GM12878 (cell line): Measurements from ENCODE around the gene RHPN2.

Source experiments
- ASH2L ChIP-seq: fragments of 300-600, 200-600 bp; sonication (generic); IDR thresholded peaks from 2 replicates; pipeline ENCODE4 v1.6.1; 2017; ENCODE audit warnings: low read depth, mild to moderate bottlenecking, borderline replicate concordance
- CREB1 ChIP-seq: IDR thresholded peaks from 2 replicates; pipeline ENCODE4 v1.6.1; 2012; ENCODE audit warnings: low read depth, mild to moderate bottlenecking, inconsistent platforms
- EP300 ChIP-seq, 2 experiments: fragments of 150-350 bp in 1 of 2; IDR thresholded peaks; 2 replicates each; pipeline ENCODE4 v1.6.1; 2011 to 2012; ENCODE audit warnings: low read depth in 2 of 2, low read length in 2 of 2, borderline replicate concordance in 1 of 2, improper control_type of control experiment in 1 of 2, inconsistent platforms in 1 of 2; ENCODE audit not compliant: control insufficient read depth in 1 of 2
- EZH2 ChIP-seq: IDR thresholded peaks from 2 replicates; pipeline ENCODE4 v1.6.1; 2012; ENCODE audit warnings: low read depth, mild to moderate bottlenecking, control low read depth, inconsistent platforms, low read length, borderline replicate concordance; ENCODE audit not compliant: control insufficient read depth
- FOXM1 ChIP-seq: IDR thresholded peaks from 2 replicates; pipeline ENCODE4 v1.6.1; 2012; ENCODE audit warnings: low read depth, mild to moderate bottlenecking, inconsistent platforms, low read length, moderate library complexity
- MYC ChIP-seq: IDR thresholded peaks from 2 replicates; pipeline ENCODE4 v1.6.1; 2011; ENCODE audit warnings: mild to moderate bottlenecking, low read length, moderate library complexity, inconsistent platforms; ENCODE audit not compliant: insufficient read depth, insufficient replicate concordance, insufficient read length, severe bottlenecking
- NRF1 ChIP-seq: conservative IDR thresholded peaks from 2 replicates; pipeline ENCODE4 v1.6.1; 2011; ENCODE audit warnings: mild to moderate bottlenecking, low read depth, low read length, improper control_type of control experiment
- POLR2A ChIP-seq: IDR thresholded peaks from 2 replicates; pipeline ENCODE4 v1.6.1; 2011; ENCODE audit warnings: low read depth, mild to moderate bottlenecking, low read length
- PRDM15 ChIP-seq: fragments of 450-650 bp; formaldehyde crosslinking; IDR thresholded peaks from 2 replicates; pipeline ENCODE4 v1.4.0; 2020; ENCODE audit warnings: mild to moderate bottlenecking, moderate library complexity
- REST ChIP-seq: IDR thresholded peaks from 2 replicates; pipeline ENCODE4 v1.6.1; 2012; ENCODE audit warnings: mild to moderate bottlenecking, low read depth, low read length
- TF ChIP-seq, protein P1 (sequence below), 3 experiments: IDR thresholded peaks in 2 of 3; conservative IDR thresholded peaks in 1 of 3; 2 replicates each; pipeline ENCODE4 v1.5.1; 2011; ENCODE audit warnings: low read depth in 3 of 3, low read length in 3 of 3, mild to moderate bottlenecking in 3 of 3, control low read depth in 2 of 3, moderate library complexity in 2 of 3, inconsistent platforms in 1 of 3, mixed read lengths in 1 of 3; ENCODE audit not compliant: control insufficient read depth in 2 of 3, insufficient read depth in 1 of 3; ENCODE audit errors: extremely low read depth in 1 of 3
- TF ChIP-seq, protein P2 (sequence below): fragments of 450-650 bp; IDR thresholded peaks from 2 replicates; pipeline ENCODE4 v1.6.1; 2017; ENCODE audit warnings: mild to moderate bottlenecking, moderate library complexity

DNA sequence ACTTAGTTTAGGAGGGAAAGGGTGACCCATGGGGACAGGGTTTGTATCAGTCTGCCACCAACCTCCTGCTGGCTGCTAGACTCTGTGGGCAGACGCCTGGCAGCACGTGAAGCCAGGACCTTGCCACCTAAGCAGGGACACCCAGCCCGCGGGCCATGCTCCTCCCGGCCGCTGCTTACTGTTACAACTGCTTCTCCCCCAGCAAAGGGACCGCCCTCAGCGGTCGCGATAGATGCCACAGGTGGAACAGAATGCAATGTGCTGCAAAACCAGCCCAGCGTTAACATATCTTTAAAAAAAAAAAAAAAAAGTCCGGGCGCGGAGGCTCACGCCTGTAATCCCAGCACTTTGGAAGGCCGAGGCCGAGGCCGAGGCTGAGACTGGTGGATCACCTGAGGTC, 1.9 kb upstream of the RHPN2 start:
- no peak for TF ChIP-seq ASH2L
- TF ChIP-seq REST, result no peak
- TF ChIP-seq, protein P1, sequence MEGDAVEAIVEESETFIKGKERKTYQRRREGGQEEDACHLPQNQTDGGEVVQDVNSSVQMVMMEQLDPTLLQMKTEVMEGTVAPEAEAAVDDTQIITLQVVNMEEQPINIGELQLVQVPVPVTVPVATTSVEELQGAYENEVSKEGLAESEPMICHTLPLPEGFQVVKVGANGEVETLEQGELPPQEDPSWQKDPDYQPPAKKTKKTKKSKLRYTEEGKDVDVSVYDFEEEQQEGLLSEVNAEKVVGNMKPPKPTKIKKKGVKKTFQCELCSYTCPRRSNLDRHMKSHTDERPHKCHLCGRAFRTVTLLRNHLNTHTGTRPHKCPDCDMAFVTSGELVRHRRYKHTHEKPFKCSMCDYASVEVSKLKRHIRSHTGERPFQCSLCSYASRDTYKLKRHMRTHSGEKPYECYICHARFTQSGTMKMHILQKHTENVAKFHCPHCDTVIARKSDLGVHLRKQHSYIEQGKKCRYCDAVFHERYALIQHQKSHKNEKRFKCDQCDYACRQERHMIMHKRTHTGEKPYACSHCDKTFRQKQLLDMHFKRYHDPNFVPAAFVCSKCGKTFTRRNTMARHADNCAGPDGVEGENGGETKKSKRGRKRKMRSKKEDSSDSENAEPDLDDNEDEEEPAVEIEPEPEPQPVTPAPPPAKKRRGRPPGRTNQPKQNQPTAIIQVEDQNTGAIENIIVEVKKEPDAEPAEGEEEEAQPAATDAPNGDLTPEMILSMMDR (IDR thresholded peaks at IDR 0.05 in 2 of 3, conservative IDR thresholded peaks at IDR 0.05 in 1 of 3; ENCODE audit: control insufficient read depth in 2 of 3, extremely low read depth in 1 of 3, insufficient read depth in 1 of 3, low read depth in 3 of 3, low read length in 3 of 3), result no peak
- TF ChIP-seq, protein P2, sequence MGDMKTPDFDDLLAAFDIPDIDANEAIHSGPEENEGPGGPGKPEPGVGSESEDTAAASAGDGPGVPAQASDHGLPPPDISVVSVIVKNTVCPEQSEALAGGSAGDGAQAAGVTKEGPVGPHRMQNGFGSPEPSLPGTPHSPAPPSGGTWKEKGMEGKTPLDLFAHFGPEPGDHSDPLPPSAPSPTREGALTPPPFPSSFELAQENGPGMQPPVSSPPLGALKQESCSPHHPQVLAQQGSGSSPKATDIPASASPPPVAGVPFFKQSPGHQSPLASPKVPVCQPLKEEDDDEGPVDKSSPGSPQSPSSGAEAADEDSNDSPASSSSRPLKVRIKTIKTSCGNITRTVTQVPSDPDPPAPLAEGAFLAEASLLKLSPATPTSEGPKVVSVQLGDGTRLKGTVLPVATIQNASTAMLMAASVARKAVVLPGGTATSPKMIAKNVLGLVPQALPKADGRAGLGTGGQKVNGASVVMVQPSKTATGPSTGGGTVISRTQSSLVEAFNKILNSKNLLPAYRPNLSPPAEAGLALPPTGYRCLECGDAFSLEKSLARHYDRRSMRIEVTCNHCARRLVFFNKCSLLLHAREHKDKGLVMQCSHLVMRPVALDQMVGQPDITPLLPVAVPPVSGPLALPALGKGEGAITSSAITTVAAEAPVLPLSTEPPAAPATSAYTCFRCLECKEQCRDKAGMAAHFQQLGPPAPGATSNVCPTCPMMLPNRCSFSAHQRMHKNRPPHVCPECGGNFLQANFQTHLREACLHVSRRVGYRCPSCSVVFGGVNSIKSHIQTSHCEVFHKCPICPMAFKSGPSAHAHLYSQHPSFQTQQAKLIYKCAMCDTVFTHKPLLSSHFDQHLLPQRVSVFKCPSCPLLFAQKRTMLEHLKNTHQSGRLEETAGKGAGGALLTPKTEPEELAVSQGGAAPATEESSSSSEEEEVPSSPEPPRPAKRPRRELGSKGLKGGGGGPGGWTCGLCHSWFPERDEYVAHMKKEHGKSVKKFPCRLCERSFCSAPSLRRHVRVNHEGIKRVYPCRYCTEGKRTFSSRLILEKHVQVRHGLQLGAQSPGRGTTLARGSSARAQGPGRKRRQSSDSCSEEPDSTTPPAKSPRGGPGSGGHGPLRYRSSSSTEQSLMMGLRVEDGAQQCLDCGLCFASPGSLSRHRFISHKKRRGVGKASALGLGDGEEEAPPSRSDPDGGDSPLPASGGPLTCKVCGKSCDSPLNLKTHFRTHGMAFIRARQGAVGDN, result no peak
- TF ChIP-seq FOXM1, result no peak
- no peak for TF ChIP-seq EP300 (IDR thresholded peaks at IDR 0.05; ENCODE audit: borderline replicate concordance in 1 of 2, control insufficient read depth in 1 of 2, low read depth in 2 of 2, low read length in 2 of 2)
- no peak for TF ChIP-seq PRDM15 (CRISPR knock-in tag)
- no peak for TF ChIP-seq MYC
- TF ChIP-seq NRF1, result no peak
- no peak for TF ChIP-seq CREB1
- no peak for TF ChIP-seq POLR2A
- no peak for TF ChIP-seq EZH2
